Tibial artery (tissue), 4 donors: ENCODE measurements around the gene CBX2.

ENCODE experiments used
- DNase-seq, 2 donors: peaks; one replicate each; pipeline ENCODE4 v3.0.0-alpha.2; 2019
- H3K27ac ChIP-seq, 2 donors: fragments of 200-600 bp; sonication (generic) in 1 of 2; 1 replicate in 1 of 2; 2 replicates in 1 of 2; pipeline ENCODE4 v1.5.1; 2018 to 2019; ENCODE audit warnings: mild to moderate bottlenecking in 1 of 2
- H3K27me3 ChIP-seq, 2 donors: fragments of 200-600 bp; sonication (generic) in 1 of 2; one replicate each; pipeline versions ENCODE4 v1.5.1 to v1.6.0; 2016 to 2019
- H3K36me3 ChIP-seq, 3 donors: fragments of 200-600 bp; sonication (generic) in 2 of 3; one replicate each; pipeline ENCODE4 v1.5.1; 2016 to 2019; ENCODE audit warnings: mild to moderate bottlenecking in 2 of 3
- H3K4me1 ChIP-seq, 4 donors: fragments of 200-600 bp; sonication (generic) in 2 of 4; 1 replicate in 3 of 4; 2 replicates in 1 of 4; pipeline ENCODE4 v1.5.1; 2016 to 2019
- H3K4me3 ChIP-seq, 2 donors: fragments of 200-600 bp; sonication (generic) in 1 of 2; 1 replicate in 1 of 2; 2 replicates in 1 of 2; pipeline ENCODE4 v1.5.1; 2018 to 2019; ENCODE audit warnings: mild to moderate bottlenecking in 2 of 2
- H3K9me3 ChIP-seq, 3 donors: fragments of 200-600 bp; sonication (generic) in 1 of 3; one replicate each; pipeline ENCODE4 v1.5.1; 2016 to 2019
- CTCF ChIP-seq, 2 experiments: fragments of 200-600 bp in 1 of 2; fragments of 450-650 bp in 1 of 2; IDR thresholded peaks; one replicate each; pipeline ENCODE4 v1.5.1; 2017 to 2019; ENCODE audit warnings: antibody characterized with exemption in 2 of 2, mild to moderate bottlenecking in 1 of 2, moderate library complexity in 1 of 2
- intact Hi-C: fragments of 100-400 bp; cut with DNase I; formaldehyde crosslinking; loops from one replicate; pipeline ENCODE4 v1.15.0; 2023; ENCODE audit warnings: low total_unique reads

Gene CBX2

GRCh38 chr17:79781736-79782575, 4.0 kb downstream of the CBX2 start:
- intact Hi-C loops: no loop called here
- Histone ChIP-seq H3K4me1 (peaks cover 0 to 17% (median 14%) of the 10 kb centered on the region in 4 donors), H3K9me3 (no peaks in the 10 kb centered on the region), H3K27me3 (peaks cover 6 to 97% of the 10 kb centered on the region in 2 donors), H3K27ac (no peak overlapping the region), H3K36me3 (no peaks in the 10 kb centered on the region), H3K4me3 (no peak overlapping the region)
- TF ChIP-seq CTCF (IDR thresholded peaks at IDR 0.05): no peak
- no peak for DNase-seq

GRCh38 chr17:79783891-79784290, 5.9 kb downstream of the CBX2 start:
- DNase-seq: no peak
- Histone ChIP-seq H3K36me3 (no peaks in the 10 kb centered on the region), H3K9me3 (no peaks in the 10 kb centered on the region), H3K4me3 (no peak overlapping the region), H3K27ac (no peak overlapping the region), H3K27me3 (peaks cover 0 to 99% of the 10 kb centered on the region in 2 donors), H3K4me1 (peaks cover 0 to 2% (median under 1%) of the 10 kb centered on the region in 4 donors)
- intact Hi-C loops: no loop called here
- no peak for TF ChIP-seq CTCF (IDR thresholded peaks at IDR 0.05)

GRCh38 chr17:79784353-79785016, 6.5 kb downstream of the CBX2 start:
- H3K27ac ChIP-seq: no peak overlapping the region
- no peaks in the 10 kb centered on the region for H3K9me3 ChIP-seq
- no peak for DNase-seq
- H3K27me3 ChIP-seq: peaks cover 0 to 99% of the 10 kb centered on the region in 2 donors
- no peak overlapping the region for H3K4me3 ChIP-seq
- H3K4me1 ChIP-seq: peaks cover 0 to 2% (median under 1%) of the 10 kb centered on the region in 4 donors
- intact Hi-C loops: no loop called here
- no peak for TF ChIP-seq CTCF (IDR thresholded peaks at IDR 0.05)
- no peaks in the 10 kb centered on the region for H3K36me3 ChIP-seq

GRCh38 chr17:79785017-79785899, 7.3 kb downstream of the CBX2 start:
- no peaks in the 10 kb centered on the region for H3K9me3 ChIP-seq
- H3K27me3 ChIP-seq: peaks cover 4 to 99% of the 10 kb centered on the region in 2 donors
- TF ChIP-seq CTCF (IDR thresholded peaks at IDR 0.05): no peak
- no peak for DNase-seq
- H3K4me1 ChIP-seq: peaks cover 0 to 9% (median 8%) of the 10 kb centered on the region in 4 donors
- intact Hi-C loops: no loop called here
- no peaks in the 10 kb centered on the region for H3K36me3 ChIP-seq
- H3K4me3 ChIP-seq: no peak overlapping the region
- no peak overlapping the region for H3K27ac ChIP-seq
